HL-60 (cell line): ENCODE results near the gene CDK6.

Experiments used
- GABPA ChIP-seq: IDR thresholded peaks from 2 replicates; pipeline ENCODE4 v1.6.1; 2012; ENCODE audit warnings: low read depth
- POLR2AphosphoS5 ChIP-seq: IDR thresholded peaks from 2 replicates; pipeline ENCODE4 v1.6.1; 2012; ENCODE audit warnings: low read depth
- TF ChIP-seq, protein P1 (sequence below): IDR thresholded peaks from one replicate; pipeline ENCODE4 v1.5.1; 2011; ENCODE audit warnings: low read length, control low read depth, inconsistent platforms; ENCODE audit not compliant: insufficient read depth
- TF ChIP-seq, protein P2 (sequence below): IDR thresholded peaks from 2 replicates; pipeline ENCODE4 v1.6.1; 2012; ENCODE audit warnings: low read depth; ENCODE audit not compliant: insufficient replicate concordance

DNA sequence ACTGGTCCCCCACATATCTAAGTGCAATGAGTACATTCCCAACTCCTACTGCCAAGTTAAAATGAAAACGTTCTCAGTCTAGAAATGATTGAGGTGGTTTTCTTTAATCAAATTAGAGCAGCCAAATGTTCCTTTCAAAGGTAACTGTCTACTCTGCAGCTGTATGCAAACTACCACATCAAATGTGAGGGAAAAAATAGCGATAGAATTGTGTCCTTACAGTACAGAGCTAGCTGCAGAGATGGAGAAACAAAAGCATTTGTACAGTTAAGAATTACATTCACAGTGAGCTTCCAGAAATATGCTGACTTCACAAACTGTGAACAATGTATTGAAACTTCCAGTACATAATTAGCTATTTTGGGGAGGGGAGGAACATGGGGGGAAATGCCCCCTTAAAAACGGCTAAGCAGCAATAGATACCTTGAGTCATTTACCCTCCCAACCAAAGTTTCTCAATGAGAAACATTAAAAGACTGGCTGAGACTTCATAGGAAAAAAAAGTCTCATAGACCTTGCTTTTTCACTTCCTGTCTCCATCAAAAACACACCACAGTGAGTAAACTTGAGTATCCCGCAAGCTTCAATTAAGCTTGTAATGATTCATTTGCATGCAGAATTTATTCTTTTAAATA, 22.9 kb downstream of the CDK6 start:
- TF ChIP-seq, protein P1, sequence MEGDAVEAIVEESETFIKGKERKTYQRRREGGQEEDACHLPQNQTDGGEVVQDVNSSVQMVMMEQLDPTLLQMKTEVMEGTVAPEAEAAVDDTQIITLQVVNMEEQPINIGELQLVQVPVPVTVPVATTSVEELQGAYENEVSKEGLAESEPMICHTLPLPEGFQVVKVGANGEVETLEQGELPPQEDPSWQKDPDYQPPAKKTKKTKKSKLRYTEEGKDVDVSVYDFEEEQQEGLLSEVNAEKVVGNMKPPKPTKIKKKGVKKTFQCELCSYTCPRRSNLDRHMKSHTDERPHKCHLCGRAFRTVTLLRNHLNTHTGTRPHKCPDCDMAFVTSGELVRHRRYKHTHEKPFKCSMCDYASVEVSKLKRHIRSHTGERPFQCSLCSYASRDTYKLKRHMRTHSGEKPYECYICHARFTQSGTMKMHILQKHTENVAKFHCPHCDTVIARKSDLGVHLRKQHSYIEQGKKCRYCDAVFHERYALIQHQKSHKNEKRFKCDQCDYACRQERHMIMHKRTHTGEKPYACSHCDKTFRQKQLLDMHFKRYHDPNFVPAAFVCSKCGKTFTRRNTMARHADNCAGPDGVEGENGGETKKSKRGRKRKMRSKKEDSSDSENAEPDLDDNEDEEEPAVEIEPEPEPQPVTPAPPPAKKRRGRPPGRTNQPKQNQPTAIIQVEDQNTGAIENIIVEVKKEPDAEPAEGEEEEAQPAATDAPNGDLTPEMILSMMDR, result no peak
- TF ChIP-seq GABPA (no peak), POLR2AphosphoS5 (no peak)
- TF ChIP-seq, protein P2, sequence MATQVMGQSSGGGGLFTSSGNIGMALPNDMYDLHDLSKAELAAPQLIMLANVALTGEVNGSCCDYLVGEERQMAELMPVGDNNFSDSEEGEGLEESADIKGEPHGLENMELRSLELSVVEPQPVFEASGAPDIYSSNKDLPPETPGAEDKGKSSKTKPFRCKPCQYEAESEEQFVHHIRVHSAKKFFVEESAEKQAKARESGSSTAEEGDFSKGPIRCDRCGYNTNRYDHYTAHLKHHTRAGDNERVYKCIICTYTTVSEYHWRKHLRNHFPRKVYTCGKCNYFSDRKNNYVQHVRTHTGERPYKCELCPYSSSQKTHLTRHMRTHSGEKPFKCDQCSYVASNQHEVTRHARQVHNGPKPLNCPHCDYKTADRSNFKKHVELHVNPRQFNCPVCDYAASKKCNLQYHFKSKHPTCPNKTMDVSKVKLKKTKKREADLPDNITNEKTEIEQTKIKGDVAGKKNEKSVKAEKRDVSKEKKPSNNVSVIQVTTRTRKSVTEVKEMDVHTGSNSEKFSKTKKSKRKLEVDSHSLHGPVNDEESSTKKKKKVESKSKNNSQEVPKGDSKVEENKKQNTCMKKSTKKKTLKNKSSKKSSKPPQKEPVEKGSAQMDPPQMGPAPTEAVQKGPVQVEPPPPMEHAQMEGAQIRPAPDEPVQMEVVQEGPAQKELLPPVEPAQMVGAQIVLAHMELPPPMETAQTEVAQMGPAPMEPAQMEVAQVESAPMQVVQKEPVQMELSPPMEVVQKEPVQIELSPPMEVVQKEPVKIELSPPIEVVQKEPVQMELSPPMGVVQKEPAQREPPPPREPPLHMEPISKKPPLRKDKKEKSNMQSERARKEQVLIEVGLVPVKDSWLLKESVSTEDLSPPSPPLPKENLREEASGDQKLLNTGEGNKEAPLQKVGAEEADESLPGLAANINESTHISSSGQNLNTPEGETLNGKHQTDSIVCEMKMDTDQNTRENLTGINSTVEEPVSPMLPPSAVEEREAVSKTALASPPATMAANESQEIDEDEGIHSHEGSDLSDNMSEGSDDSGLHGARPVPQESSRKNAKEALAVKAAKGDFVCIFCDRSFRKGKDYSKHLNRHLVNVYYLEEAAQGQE, result no peak
